ENCODE results near the gene PCDHA6. TPM values are rescaled to one million over a fixed set of nuclear protein-coding genes. Genes with fewer than 3 reads are reported as not detected.
"Not testable (repeated sequence)": the region's sequence is repeated elsewhere in the genome, so short reads cannot be mapped to it uniquely, and the experiment has no call there.

Gene PCDHA6
- total RNA-seq, 1 donor from 2014 or later: 12.5 TPM

DNA sequence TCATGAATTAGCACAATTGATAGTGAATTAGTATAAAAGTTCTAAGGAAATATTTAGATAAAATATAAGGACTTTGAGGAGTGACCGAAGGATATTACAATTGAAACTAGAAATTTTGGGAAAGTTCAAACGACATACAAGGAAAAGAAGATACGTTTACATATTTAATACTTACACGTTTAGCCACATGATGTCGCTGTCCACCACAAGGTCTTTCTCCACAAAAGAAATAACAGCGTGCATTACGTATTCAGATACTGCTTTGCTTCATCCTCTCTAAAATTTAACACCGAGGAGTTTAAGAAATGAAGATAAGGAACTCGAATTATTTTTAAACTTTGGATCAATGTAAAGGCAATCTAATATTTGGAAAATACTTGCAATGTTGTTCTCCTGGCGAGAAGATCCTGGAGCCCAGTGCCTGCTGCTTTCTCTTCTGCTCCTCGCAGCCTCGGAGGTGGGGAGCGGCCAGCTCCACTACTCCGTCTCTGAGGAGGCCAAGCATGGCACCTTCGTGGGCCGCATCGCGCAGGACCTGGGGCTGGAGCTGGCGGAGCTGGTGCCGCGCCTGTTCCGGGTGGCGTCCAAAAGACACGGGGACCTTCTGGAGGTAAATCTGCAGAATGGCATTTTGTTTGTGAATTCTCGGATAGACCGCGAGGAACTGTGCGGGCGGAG is 26.8 kb upstream of the PCDHA6 start, which contains the start of gene PCDHA3:
PCDHA3 (plus strand) TSS at position 242 of the 678 bp plus-strand sequence.
- TF ChIP-seq, protein P1, sequence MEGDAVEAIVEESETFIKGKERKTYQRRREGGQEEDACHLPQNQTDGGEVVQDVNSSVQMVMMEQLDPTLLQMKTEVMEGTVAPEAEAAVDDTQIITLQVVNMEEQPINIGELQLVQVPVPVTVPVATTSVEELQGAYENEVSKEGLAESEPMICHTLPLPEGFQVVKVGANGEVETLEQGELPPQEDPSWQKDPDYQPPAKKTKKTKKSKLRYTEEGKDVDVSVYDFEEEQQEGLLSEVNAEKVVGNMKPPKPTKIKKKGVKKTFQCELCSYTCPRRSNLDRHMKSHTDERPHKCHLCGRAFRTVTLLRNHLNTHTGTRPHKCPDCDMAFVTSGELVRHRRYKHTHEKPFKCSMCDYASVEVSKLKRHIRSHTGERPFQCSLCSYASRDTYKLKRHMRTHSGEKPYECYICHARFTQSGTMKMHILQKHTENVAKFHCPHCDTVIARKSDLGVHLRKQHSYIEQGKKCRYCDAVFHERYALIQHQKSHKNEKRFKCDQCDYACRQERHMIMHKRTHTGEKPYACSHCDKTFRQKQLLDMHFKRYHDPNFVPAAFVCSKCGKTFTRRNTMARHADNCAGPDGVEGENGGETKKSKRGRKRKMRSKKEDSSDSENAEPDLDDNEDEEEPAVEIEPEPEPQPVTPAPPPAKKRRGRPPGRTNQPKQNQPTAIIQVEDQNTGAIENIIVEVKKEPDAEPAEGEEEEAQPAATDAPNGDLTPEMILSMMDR (IDR thresholded peaks at IDR 0.05; ENCODE audit: unreplicated experiment): no peak
- DNase-seq (ENCODE audit: low spot score, unreplicated experiment): no peak
- Mint-ChIP-seq H3K36me3 (ENCODE audit: insufficient read depth) (peaks cover 52% of the 10 kb centered on the region), H3K4me3 (ENCODE audit: low read depth) (peak within 1 kb of the TSS; percentile 26), H3K9me3 (ENCODE audit: low read depth) (peaks cover 37% of the 10 kb centered on the region), H3K4me1 (ENCODE audit: low read depth) (peaks cover 1% of the 10 kb centered on the region), H3K27me3 (no peaks in the 10 kb centered on the region), H3K27ac (peak within 1 kb of the TSS; percentile 37)

- no peak for DNase-seq (ENCODE audit: low spot score, unreplicated experiment)
- H3K36me3 Mint-ChIP-seq (ENCODE audit: insufficient read depth): peaks cover 50% of the 10 kb centered on the region
- peaks cover 2% of the 10 kb centered on the region for H3K4me1 Mint-ChIP-seq (ENCODE audit: low read depth)
- TF ChIP-seq, protein P1 (IDR thresholded peaks at IDR 0.05; ENCODE audit: unreplicated experiment): no peak
- H3K27ac Mint-ChIP-seq: no peak overlapping the region
- H3K9me3 Mint-ChIP-seq (ENCODE audit: low read depth): peaks cover 37% of the 10 kb centered on the region
- no peak overlapping the region for H3K4me3 Mint-ChIP-seq (ENCODE audit: low read depth)
- H3K27me3 Mint-ChIP-seq: no peaks in the 10 kb centered on the region
These were observed 26.3 kb upstream of the PCDHA6 start for GRCh38 chr5:140801494-140801841.

DNA sequence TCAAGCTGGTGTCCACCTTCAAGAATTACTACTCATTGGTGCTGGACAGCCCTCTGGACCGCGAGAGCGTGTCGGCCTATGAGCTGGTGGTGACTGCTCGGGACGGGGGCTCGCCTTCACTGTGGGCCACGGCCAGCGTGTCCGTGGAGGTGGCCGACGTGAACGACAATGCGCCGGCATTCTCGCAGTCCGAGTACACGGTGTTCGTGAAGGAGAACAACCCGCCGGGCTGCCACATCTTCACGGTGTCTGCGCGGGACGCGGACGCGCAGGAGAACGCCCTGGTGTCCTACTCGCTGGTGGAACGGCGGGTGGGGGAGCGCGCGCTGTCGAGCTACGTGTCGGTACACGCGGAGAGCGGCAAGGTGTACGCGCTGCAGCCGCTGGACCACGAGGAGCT is 25.4 kb upstream of the PCDHA6 start:
- not testable (repeated sequence) for H3K27ac Mint-ChIP-seq; H3K4me1 Mint-ChIP-seq (ENCODE audit: low read depth); H3K27me3 Mint-ChIP-seq; DNase-seq (ENCODE audit: low spot score, unreplicated experiment); H3K4me3 Mint-ChIP-seq (ENCODE audit: low read depth)
- H3K36me3 Mint-ChIP-seq (ENCODE audit: insufficient read depth): peaks cover 49% of the 10 kb centered on the region
- peaks cover 36% of the 10 kb centered on the region for H3K9me3 Mint-ChIP-seq (ENCODE audit: low read depth)

GRCh38 chr5:140802781-140803271 is 24.9 kb upstream of the PCDHA6 start:
- peaks cover 4% of the 10 kb centered on the region for H3K4me1 Mint-ChIP-seq (ENCODE audit: low read depth)
- no peaks in the 10 kb centered on the region for H3K27me3 Mint-ChIP-seq
- no peak overlapping the region for H3K27ac Mint-ChIP-seq
- H3K4me3 Mint-ChIP-seq (ENCODE audit: low read depth): no peak overlapping the region
- H3K36me3 Mint-ChIP-seq (ENCODE audit: insufficient read depth): peaks cover 52% of the 10 kb centered on the region
- no peak for DNase-seq (ENCODE audit: low spot score, unreplicated experiment)
- TF ChIP-seq, protein P1 (IDR thresholded peaks at IDR 0.05; ENCODE audit: unreplicated experiment): no peak
- H3K9me3 Mint-ChIP-seq (ENCODE audit: low read depth): peaks cover 35% of the 10 kb centered on the region

DNA sequence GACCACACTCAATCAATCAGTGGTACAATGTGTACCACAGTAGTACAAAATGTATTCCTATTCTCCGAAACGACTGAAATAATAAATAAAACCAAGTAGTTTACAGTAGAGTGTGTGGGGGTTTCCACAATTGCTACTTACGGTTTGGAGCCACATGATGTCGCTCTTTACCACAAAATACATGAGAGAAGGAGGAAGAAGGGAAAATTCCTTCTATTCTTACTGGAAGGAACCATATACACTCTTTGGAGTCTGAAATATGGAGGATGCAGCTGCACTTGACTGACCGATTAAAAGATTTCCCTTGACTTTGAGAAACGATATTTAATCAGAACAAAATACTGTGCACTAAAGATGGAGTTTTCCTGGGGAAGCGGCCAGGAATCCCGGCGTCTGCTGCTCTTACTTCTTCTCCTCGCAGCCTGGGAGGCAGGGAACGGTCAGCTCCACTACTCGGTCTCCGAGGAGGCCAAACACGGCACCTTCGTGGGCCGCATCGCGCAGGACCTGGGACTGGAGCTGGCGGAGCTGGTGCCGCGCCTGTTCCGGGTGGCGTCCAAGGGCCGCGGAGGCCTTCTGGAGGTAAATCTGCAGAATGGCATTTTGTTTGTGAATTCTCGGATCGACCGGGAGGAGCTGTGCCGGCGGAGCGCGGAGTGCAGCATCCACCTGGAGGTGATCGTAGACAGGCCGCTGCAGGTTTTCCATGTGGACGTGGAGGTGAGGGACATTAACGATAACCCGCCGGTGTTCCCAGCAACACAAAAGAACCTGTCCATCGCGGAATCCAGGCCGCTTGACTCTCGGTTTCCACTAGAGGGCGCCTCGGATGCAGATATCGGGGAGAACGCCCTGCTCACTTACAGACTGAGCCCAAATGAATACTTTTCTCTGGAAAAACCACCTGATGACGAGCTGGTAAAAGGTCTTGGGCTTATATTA is 20.7 kb upstream of the PCDHA6 start, which contains the start of gene PCDHA4:
PCDHA4 (plus strand) TSS at position 235 of the 942 bp plus-strand sequence.
- H3K27me3 Mint-ChIP-seq: no peaks in the 10 kb centered on the region
- H3K36me3 Mint-ChIP-seq (ENCODE audit: insufficient read depth): peaks cover 60% of the 10 kb centered on the region
- peaks cover 4% of the 10 kb centered on the region for H3K4me1 Mint-ChIP-seq (ENCODE audit: low read depth)
- TF ChIP-seq, protein P1 (IDR thresholded peaks at IDR 0.05; ENCODE audit: unreplicated experiment): peak; percentile 75
- peak within 1 kb of the TSS; percentile 96 for H3K27ac Mint-ChIP-seq
- H3K4me3 Mint-ChIP-seq (ENCODE audit: low read depth): peak within 1 kb of the TSS; percentile 93
- H3K9me3 Mint-ChIP-seq (ENCODE audit: low read depth): peaks cover 26% of the 10 kb centered on the region
- peak; percentile 77 for DNase-seq (ENCODE audit: low spot score, unreplicated experiment)

DNA sequence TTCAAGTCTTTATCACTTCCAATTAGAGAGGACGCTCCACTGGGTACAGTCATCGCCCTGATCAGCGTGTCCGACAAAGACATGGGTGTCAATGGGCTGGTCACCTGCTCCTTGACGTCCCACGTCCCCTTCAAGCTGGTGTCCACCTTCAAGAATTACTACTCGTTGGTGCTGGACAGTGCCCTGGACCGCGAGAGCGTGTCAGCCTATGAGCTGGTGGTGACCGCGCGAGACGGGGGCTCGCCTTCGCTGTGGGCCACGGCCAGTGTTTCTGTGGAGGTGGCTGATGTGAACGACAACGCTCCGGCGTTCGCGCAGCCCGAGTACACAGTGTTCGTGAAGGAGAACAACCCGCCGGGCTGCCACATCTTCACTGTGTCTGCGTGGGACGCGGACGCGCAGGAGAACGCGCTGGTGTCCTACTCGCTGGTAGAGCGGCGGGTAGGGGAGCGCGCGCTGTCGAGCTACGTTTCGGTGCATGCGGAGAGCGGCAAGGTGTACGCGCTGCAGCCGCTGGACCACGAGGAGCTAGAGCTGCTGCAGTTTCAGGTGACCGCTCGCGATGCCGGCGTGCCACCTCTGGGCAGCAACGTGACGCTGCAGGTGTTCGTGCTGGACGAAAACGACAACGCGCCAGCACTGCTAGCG is 19.4 kb upstream of the PCDHA6 start:
- Mint-ChIP-seq H3K36me3 (ENCODE audit: insufficient read depth) (peaks cover 65% of the 10 kb centered on the region), H3K4me3 (ENCODE audit: low read depth) (peak overlapping the region; percentile 93), H3K9me3 (ENCODE audit: low read depth) (peaks cover 36% of the 10 kb centered on the region), H3K27ac (peak overlapping the region; percentile 96)
- not testable (repeated sequence) for H3K27me3 Mint-ChIP-seq; H3K4me1 Mint-ChIP-seq (ENCODE audit: low read depth); DNase-seq (ENCODE audit: low spot score, unreplicated experiment)
